BJ (cell line): ENCODE results near the gene MTMR2. TPM values are rescaled to one million over a fixed set of nuclear protein-coding genes. Genes with fewer than 3 reads are reported as not detected.

Experiments
- CTCF ChIA-PET: fragments of 350-600 bp; formaldehyde crosslinking; extraction: SDS; loops from one replicate; lab custom pipeline; 2021; ENCODE audit warnings: antibody characterized with exemption, inconsistent platforms; lab: Yijun Ruan, JAX
- POLR2A ChIA-PET: fragments of 300-600 bp; sonication (Branson Sonifier 250); formaldehyde crosslinking; extraction: SDS; loops from one replicate; lab custom pipeline; 2021; ENCODE audit warnings: antibody characterized with exemption; lab: Charles Lee
- DNase-seq: peaks from one replicate; pipeline ENCODE4 v3.0.0-alpha.2; 2011; ENCODE audit warnings: low read depth
- H3K27me3 ChIP-seq: 2 replicates; pipeline ENCODE4 v1.6.0; 2011; ENCODE audit warnings: low read length; ENCODE audit not compliant: control insufficient read depth, insufficient read depth
- H3K36me3 ChIP-seq: 2 replicates; pipeline ENCODE4 v1.5.1; 2011; ENCODE audit warnings: low read length; ENCODE audit not compliant: control insufficient read depth, insufficient read depth
- H3K4me3 ChIP-seq: 2 replicates; pipeline ENCODE4 v1.5.1; 2011; ENCODE audit warnings: low read depth, mild to moderate bottlenecking, control low read depth, low read length
- CTCF ChIP-seq: IDR thresholded peaks from 2 replicates; pipeline ENCODE4 v1.5.1; 2011; ENCODE audit warnings: low read depth, mild to moderate bottlenecking, control low read depth, inconsistent platforms, low read length, moderate library complexity; ENCODE audit not compliant: insufficient read depth
- polyA plus RNA-seq: library from polyadenylated mRNA; depleted of rRNA; stranded (reverse); fragments of >200 nt; gene quantifications from 2 replicates; pipeline ENCODE4 v1.2.3, GENCODE V29; 2011

MTMR2 gene
- polyA plus RNA-seq, 1 experiment: 19.3 TPM

DNA sequence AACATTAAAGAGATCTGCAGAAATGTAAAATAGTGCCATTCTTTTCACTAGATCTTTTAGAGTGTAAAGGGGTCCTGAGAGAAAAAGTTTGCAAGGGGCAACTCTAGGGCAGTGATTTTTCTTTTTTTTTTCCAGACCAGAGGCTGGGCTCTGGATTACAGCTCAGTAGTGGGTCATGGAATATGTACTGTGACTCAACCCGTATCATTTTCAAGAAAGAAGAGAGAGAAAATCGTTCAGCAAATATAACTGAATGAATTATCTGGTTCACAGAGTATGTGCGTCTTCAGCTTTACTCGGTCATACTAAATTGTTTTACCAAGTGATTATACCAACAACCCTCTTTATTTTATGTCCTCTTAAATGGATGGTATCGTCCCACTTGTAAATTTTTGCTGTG, 129.8 kb downstream of the MTMR2 start:
- POLR2A ChIA-PET: no interaction called here
- H3K36me3 ChIP-seq: no peaks in the 10 kb centered on the region
- no peak for DNase-seq

DNA sequence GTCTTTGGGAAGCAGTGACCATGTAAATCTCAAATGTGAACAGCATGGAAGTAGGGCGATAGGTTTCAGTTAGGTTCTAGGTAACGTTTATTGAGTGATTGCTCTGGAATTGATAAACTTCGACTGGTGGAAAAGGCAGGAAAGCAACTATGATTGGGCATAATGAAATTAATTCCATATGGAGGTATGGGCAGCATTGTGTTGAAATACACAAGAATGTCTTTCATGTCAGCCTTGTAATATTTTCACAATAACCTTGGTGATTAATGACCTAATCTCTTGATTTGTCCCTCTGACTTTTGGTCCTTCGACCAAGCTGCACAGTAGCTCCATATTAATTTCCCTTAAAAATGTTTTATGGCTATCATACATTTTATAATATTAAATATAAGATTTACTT, 130.8 kb downstream of the MTMR2 start:
- ChIA-PET CTCF (interaction anchor here (1.0 kb wide), 1 partner anchor 462 kb away, joined by 4 read pairs; no protein-coding TSS in a partner anchor), POLR2A (no interaction called here)
- TF ChIP-seq CTCF: no peak
- no peaks in the 10 kb centered on the region for H3K27me3 ChIP-seq
- H3K36me3 ChIP-seq: no peaks in the 10 kb centered on the region
- H3K4me3 ChIP-seq: no peak overlapping the region
- DNase-seq: no peak

More for the DNA sequence above, 129.8 kb downstream of the MTMR2 start:
- no peak for TF ChIP-seq CTCF
- H3K27me3 ChIP-seq: no peaks in the 10 kb centered on the region
- CTCF ChIA-PET: no interaction called here
- no peak overlapping the region for H3K4me3 ChIP-seq

- Histone ChIP-seq H3K27me3 (no peaks in the 10 kb centered on the region), H3K4me3 (no peak overlapping the region), H3K36me3 (no peaks in the 10 kb centered on the region)
- ChIA-PET CTCF (interaction anchor here (0.7 to 1.0 kb wide), 2 partner anchors 462 to 607 kb away, joined by 3 to 4 read pairs; no protein-coding TSS in a partner anchor), POLR2A (no interaction called here)
- no peak for TF ChIP-seq CTCF
- DNase-seq: no peak
Measured at GRCh38 chr11:95792700-95793099, 131.2 kb downstream of the MTMR2 start.

DNA sequence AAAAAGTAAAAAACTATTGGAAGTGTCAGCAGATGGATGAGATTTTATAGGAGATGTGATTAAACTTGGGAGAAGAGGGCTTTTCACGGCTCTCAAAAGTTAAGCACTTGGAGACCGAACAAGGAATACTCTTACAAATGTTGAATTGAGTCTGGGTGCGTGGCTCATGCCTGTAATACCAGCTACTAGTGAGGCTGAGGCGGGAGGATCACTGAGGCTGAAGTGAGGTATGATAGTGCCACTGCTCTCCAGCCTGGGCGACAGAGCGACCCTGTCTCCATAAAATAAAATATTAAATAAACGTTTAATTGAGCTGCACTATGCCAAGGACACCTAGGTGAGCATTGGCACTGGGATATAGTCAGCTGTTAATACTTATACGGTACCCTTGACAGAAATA, 131.7 kb downstream of the MTMR2 start:
- ChIA-PET CTCF (interaction anchor here (0.7 to 2.6 kb wide), 3 partner anchors 44 to 607 kb away, joined by 3 to 8 read pairs (median 4); no protein-coding TSS in a partner anchor), POLR2A (no interaction called here)
- H3K4me3 ChIP-seq: no peak overlapping the region
- H3K27me3 ChIP-seq: no peaks in the 10 kb centered on the region
- no peak for TF ChIP-seq CTCF
- H3K36me3 ChIP-seq: no peaks in the 10 kb centered on the region
- DNase-seq: no peak

DNA sequence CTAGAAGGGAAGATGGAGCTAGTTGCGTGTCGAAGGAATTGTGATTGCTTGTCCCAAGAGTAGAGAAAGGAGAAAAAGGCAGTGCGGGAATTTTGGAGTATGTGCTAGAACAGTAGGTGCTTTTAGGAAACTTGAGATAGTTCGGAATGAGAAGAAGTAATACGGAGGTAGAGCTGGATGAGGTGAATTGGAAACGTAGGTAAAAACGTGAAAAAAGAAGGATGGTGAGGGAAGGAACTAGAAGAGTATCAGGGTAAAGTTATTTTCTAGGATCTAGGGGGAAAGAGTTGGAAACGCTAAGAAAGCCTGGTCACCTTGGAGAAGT, 132.2 kb downstream of the MTMR2 start:
- ChIA-PET POLR2A (no interaction called here), CTCF (interaction anchor here (2.6 to 3.4 kb wide), 2 partner anchors 44 to 602 kb away, joined by 8 to 10 read pairs; no protein-coding TSS in a partner anchor)
- no peaks in the 10 kb centered on the region for H3K27me3 ChIP-seq
- H3K36me3 ChIP-seq: no peaks in the 10 kb centered on the region
- no peak for DNase-seq
- H3K4me3 ChIP-seq: peak overlapping the region; percentile 88
- no peak for TF ChIP-seq CTCF
